ENCODE measurements around the gene HMGN4.
"Not testable (repeated sequence)": the region's sequence is repeated elsewhere in the genome, so short reads cannot be mapped to it uniquely, and the experiment has no call there.

HMGN4 gene

GRCh38 chr6:26537846-26538571 lies at the start of gene HMGN4:
Gene HMGN4, plus strand, starts transcription at chr6:26538366. Its CDS starts 6,841 bp downstream, at chr6:26545207.
- peak; percentile 61 for DNase-seq (ENCODE audit: low read depth)

DNA sequence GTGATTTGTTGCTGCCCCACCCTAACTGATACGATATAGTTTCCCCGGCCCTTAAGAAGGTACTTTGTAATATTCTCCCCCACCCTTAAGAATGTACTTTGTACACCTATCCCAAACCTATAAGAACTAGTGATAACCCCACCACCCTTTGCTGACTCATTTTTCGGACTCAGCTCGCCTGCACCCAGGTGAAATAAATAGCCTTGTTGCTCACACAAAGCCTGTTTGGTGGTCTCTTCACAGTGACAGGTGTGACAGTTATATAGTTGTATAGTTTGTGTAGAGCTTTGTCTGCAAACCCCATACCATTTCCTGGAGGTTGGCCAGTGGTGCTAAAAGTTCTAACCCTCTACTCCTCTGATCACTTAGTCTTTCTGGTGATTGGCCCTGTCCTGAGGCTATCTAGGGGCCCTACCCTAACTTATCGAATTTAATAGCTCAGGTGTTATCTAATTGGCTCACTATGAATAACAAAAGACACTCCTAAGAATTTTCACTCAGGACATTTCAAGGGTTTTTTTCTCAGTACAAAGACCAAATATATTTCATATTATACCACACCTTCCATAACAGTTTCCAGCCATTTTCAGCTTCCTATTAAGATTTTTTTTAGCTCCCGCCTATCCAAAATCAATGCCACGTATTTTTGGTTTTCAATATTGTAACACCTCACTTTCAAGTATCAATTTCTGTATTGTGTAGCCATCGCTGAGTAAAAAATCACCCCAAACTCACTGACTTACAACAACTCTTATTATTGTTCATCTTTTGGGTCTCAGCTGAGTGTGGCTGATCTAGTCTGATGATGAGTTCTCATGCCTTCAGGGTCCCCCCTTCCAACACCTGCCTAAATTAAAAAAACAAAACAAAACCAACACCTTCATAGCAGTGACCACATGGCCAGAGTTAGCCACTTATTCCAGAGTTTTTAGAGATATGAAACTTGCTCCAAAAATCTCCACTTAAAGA lies 47.9 kb upstream of the HMGN4 start:
- no peak for DNase-seq (ENCODE audit: low read depth)

- DNase-seq (ENCODE audit: low read depth) = no peak
Measured at GRCh38 chr6:26491604-26492003, 46.6 kb upstream of the HMGN4 start.

GRCh38 chr6:26493258-26493657 lies 44.9 kb upstream of the HMGN4 start:
- no peak for DNase-seq (ENCODE audit: low read depth)

- no peak for DNase-seq (ENCODE audit: low read depth)
Measured at GRCh38 chr6:26494117-26494516, 44.0 kb upstream of the HMGN4 start.

DNA sequence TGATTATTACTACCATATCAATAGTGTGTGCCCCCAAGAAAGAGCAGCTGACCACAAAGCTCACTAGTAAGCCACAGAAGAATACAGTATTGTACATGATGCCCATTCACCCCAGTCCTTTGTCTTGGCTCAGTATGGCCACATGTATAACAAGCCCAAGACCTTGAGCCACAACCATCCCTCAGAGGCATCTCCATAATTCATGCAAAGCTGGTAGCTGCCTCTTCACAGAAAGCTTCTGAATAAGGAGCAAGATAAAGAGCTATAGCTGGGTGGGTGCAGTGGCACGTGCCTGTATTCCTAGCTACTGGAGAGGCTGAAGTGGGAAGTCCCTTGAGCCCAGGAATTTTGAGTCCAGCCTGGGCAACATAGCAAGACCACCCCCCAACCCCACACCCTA lies 42.9 kb upstream of the HMGN4 start:
- DNase-seq (ENCODE audit: low read depth) = no peak

DNA sequence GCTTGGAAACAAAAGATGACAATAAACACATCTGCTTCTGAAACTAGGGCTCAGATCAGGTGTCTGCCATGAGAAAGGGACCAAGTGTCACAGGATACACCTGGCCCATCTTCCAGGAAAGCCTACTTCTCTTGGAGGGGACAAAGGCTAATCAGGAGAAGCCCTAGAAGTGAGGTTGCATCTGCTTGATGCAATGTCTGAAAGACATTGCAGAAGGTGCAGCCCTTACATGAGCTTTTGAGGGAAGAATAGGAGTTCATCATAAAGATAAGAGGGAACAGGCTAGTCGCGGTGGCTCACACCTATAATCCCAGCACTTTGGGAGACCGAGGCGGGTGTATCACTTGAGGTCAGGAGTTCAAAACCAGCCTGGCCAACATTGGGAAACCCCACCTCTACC lies 40.6 kb upstream of the HMGN4 start:
- DNase-seq (ENCODE audit: low read depth) = no peak

DNA sequence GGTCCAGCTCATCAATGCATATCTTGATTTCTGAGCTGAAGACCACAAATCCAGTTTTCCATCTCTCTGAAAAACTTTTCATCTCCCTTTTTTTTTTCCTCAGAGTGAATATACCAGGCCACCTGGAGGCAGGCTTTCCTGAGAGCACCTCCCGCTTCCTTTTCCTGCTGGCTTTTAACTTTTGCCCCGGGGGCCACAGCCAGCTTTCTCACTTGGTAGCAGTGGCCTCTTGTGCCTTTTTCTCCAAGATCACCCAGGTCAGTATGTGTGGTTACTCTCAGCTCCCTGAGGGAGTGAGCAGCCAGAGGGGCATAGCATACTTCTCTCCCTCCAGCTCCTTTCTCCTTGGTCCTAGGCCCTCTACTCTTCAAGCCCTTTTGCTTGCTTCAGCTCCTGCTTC lies 38.1 kb upstream of the HMGN4 start, which contains the start of gene BTN1A1:
TSS of gene BTN1A1 (plus strand) at position 202 of the 400 bp plus-strand sequence. CDS start 984 bp downstream, outside the sequence.
- DNase-seq (ENCODE audit: low read depth) = no peak

DNA sequence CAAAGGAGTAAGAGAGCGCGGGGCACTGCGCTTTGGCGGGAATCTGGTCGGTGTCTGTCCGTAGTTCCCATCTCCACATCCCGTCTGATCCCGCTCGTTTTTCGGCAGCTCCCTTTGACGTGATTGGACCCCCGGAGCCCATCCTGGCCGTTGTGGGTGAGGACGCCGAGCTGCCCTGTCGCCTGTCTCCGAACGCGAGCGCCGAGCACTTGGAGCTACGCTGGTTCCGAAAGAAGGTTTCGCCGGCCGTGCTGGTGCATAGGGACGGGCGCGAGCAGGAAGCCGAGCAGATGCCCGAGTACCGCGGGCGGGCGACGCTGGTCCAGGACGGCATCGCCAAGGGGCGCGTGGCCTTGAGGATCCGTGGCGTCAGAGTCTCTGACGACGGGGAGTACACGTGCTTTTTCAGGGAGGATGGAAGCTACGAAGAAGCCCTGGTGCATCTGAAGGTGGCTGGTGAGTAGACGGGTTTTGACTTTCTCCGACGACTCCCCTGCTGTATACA lies 36.6 kb upstream of the HMGN4 start:
- DNase-seq (ENCODE audit: low read depth) = no peak

DNA sequence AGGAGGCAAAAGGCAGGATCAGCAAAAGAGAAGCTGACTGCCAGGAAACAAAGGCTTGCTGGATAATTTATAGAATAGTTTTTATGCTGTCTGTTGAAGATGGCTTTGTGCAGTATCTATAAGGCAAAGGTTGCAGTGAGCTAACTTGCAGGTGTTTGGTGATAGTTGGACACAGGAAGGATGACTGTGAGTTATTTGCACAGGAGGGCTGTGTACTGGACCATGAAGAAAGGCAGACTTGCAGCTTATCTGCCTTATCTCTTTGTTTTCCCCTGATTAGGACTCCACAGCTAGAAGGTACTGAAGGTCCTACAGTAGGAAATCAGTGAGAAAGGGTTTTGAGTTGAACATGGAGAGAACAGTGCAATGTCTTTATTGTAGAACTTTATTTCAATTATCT lies 36.0 kb upstream of the HMGN4 start:
- DNase-seq (ENCODE audit: low read depth) = no peak

GRCh38 chr6:26502626-26503025 lies 35.5 kb upstream of the HMGN4 start:
- no peak for DNase-seq (ENCODE audit: low read depth)

DNA sequence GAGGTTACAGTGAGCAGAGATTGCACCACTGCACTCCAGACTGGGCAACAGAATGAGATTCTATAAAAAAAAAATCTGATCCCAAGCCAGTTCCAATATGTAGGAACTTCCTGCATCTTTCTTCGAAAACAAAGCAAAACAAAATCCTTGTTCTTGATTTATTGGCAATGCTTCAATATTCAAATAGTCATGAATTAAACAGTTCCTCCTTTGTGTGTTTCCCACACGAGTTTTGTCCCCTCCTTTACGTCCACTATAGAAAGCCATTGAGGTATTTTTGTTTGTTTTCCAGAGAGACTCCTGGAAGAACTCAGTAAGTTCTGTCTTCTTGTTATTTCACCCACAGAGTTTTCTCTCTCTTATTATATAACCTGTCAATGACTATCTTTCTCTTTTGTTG lies 30.5 kb upstream of the HMGN4 start:
- no peak for DNase-seq (ENCODE audit: low read depth)

GRCh38 chr6:26511033-26511432 lies 27.1 kb upstream of the HMGN4 start:
- not testable (repeated sequence) for DNase-seq (ENCODE audit: low read depth)

GRCh38 chr6:26514984-26515383 lies 23.2 kb upstream of the HMGN4 start:
- no peak for DNase-seq (ENCODE audit: low read depth)

DNA sequence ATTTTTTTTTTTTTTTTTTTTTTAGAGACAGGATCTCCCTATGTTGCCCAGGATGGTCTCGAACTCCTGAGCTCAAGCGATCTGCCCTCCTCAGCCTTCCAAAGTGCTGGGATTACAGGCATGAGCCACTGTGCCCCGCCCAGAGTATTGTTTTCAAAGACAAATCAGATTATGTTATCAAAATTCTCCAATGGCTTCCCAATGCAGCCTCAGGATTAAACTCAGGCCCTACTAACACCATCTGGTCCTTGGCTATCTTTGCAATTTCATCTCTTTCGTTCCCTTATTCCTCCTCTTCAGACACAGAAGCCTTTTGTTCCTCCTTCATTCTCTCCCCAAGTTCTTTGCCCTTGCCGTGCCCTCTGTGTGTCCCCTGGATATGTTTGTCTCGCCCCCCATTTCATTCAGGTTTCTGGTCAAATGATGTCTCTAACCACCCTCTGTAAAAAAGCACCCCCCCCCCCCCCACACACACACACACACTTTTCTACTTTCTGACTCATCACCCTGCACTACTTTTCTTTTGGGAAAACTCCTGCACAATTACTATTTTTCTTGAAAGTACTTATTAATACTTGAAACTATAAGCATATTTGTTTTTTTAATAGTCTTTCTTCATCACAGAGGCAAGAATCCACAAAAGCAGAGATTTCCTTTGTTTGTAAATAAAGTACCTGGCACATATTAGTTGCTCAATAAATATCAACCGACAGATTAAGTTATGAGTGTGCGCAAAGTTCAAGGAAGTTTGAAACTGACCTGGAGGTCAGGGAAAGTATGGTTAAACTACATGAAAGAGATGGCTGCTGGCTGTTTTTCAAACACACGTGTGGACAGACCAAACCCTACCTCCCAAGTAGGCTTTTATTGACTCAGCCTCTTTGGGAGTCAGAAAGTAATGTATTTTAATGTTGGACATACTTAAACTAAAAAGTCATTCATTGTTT lies 21.4 kb upstream of the HMGN4 start:
- DNase-seq (ENCODE audit: low read depth) = no peak

GRCh38 chr6:26519359-26519758 lies 18.8 kb upstream of the HMGN4 start:
- no peak for DNase-seq (ENCODE audit: low read depth)

GRCh38 chr6:26520237-26520849 lies 17.8 kb upstream of the HMGN4 start:
- DNase-seq (ENCODE audit: low read depth) = no peak

DNA sequence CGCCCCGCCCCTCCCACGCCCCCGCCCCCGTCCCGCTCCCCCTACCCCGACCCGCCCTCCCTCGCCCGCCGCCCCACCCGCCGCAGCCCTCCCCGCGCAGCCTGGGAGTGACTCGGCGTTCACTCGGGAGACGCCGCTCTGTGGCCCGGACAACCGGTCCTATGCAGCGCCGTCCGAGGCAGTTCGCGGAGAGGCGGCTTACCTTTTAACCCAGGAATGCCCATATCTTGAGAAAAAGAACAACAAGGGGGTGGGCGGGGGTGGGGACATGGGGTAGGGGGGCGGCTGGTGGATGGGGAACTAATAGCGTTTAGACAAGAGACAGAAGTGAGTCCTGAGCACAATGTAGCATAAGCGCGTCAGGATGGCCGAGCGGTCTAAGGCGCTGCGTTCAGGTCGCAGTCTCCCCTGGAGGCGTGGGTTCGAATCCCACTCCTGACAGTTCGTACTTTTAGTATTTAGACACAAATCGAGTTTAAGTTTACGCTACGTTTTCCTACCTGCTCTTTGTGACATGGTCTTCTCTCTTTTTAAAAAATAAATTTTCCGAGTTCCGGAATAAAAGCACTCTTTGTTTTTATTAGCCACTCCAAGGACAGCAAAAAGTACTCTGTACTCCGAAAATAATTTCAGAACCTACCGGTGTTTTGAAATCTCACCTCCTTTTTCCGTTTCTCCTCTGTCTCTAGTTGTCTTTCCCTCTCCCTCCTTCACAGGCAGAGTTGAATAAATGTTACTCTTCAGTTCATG lies 17.1 kb upstream of the HMGN4 start:
- DNase-seq (ENCODE audit: low read depth) = peak; percentile 82

GRCh38 chr6:26521600-26522391 lies 16.4 kb upstream of the HMGN4 start:
- peak; percentile 31 for DNase-seq (ENCODE audit: low read depth)

All from stimulated activated CD8-positive, alpha-beta memory T cell treated with anti-CD3 and anti-CD28 coated beads, Interleukin-15, amount 100 ng/mL, for 1 hour (primary cell).